ENCODE measurements around the gene PSMA7. TPM values are rescaled to one million over a fixed set of nuclear protein-coding genes. Genes with fewer than 3 reads are reported as not detected.

Gene PSMA7
- 295 and 322 TPM in 2 replicates for total RNA-seq

GRCh38 chr20:62143081-62143956 is at the start of gene PSMA7, which contains the start of gene SS18L1:
Gene PSMA7 (minus strand): TSS chr20:62143394. CDS start chr20:62143303, 91 bp downstream.
Gene SS18L1 (plus strand): TSS chr20:62143769. CDS start chr20:62143821, 52 bp downstream.
- peak within 1 kb of the TSS; percentile 78 for H3K4me3 ChIP-seq (ENCODE audit: low read depth, low read length)

DNA sequence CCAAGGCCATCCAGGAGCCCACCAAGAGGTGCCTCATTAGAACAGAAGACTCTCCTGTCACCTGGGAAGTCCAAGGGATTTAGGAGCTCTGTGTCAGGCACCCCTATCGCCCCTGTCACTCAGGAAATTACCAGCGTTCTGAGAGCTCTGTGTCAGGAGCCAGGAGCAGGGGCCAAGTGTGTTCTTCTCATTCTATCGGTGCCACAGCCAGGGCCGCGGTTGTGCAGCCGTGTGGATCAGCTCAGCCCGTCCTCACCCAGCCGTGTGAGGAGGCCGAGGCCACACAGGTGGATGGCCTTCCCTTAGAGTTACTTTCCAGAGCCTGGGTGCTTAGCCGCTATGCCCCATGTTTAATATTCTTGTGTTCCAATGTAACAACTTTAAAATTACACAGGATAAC is 49.4 kb upstream of the PSMA7 start:
- DNase-seq (ENCODE audit: low read depth): no peak
- no peak for TF ChIP-seq CTCF (IDR thresholded peaks at IDR 0.05; ENCODE audit: insufficient read depth, low read depth, low read length)
- H3K4me3 ChIP-seq (ENCODE audit: low read depth, low read length): no peak overlapping the region

More at GRCh38 chr20:62143081-62143956, at the start of gene PSMA7, which contains the start of gene SS18L1:
- TF ChIP-seq CTCF (IDR thresholded peaks at IDR 0.05; ENCODE audit: insufficient read depth, low read depth, low read length): no peak
- peak; percentile 88 for DNase-seq (ENCODE audit: low read depth)

DNA sequence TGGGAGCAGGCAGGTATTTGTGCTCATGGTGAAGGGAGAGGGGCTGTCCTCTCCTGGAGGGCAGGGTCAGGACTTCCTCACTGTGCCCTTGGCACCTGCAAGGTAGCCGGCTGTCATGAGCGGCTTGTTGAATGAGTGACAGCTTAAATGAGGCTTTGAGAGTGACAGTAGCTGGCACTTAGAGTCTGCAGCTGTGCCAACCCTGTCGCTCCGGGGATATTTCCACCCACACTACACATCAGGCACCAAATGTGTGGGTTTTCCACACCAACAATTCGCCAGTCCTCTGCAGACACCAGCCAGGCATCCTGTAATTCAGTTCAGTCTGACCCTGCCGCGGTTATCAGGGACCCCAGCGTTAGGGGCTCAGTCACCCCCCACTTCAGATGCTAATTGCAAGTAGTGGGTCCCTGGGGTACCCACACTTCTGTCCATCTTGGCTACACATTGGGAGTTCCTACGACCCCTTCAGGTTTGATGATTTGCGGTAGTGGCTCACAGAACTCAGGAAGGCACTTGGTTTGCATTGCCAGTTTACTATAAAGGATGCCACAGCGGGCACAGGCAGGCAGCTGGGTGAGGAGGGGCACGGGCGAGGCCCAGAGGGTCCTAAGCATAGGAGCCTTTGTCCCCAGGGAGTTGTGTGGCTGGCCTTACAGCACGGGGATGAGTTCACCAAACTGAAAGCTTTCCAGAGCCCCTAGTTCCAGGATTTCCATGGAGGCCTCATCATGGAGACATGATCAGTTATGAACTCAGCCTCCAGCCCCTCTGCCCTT is 48.8 kb upstream of the PSMA7 start:
- TF ChIP-seq CTCF (IDR thresholded peaks at IDR 0.05; ENCODE audit: insufficient read depth, low read depth, low read length): no peak
- H3K4me3 ChIP-seq (ENCODE audit: low read depth, low read length): no peak overlapping the region
- DNase-seq (ENCODE audit: low read depth): no peak

DNA sequence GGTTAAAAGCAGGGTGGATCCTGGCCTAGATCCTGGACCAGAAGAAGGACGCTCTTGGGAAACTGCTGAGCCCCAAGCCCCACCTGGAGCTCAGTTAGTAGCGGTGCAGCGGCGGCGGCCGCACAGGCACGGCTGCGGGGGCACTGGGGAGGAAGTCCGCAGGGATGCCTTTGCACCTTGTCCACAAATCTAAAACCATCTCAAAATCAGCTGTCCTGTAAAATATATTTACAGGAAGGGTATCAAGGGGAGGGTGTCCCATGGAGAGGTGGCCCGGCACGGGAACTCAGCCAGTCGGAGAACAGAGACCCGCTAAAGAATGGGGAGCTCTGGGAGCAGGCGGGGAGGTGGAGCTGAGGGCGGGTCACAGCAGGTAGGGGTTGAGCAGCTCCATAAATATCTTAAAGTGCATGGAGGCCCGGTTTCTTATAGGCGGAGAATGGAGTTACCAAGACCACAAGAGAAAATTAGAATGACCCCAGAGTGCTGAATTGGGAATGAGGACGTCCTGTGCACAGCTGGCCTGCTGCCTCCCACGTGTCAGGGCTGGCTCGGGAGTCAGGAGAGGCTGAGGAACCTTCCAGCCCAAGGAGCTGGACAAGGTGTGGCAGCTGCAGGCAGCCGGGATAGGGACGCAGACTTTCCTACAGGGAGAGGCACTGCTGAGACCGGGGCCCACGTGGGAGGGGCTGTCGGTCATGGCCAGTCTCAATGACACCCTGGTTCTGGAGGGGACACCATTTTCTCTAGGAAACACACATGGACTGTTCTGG is 47.6 kb upstream of the PSMA7 start:
- no peak overlapping the region for H3K4me3 ChIP-seq (ENCODE audit: low read depth, low read length)
- TF ChIP-seq CTCF (IDR thresholded peaks at IDR 0.05; ENCODE audit: insufficient read depth, low read depth, low read length): no peak
- no peak for DNase-seq (ENCODE audit: low read depth)

- H3K4me3 ChIP-seq (ENCODE audit: low read depth, low read length): no peak overlapping the region
- no peak for DNase-seq (ENCODE audit: low read depth)
- no peak for TF ChIP-seq CTCF (IDR thresholded peaks at IDR 0.05; ENCODE audit: insufficient read depth, low read depth, low read length)
These were observed 44.0 kb upstream of the PSMA7 start for GRCh38 chr20:62186887-62187866.
